Neural progenitor cell (in vitro differentiated cells): ENCODE measurements around the gene TEAD1. TPM values are rescaled to one million over a fixed set of nuclear protein-coding genes. Genes with fewer than 3 reads are reported as not detected.
A peak's percentile ranks its signal among the peaks of the same experiment; 100 is the strongest.

ENCODE experiments used
- DNase-seq: peaks from one replicate; pipeline ENCODE4 v3.0.0-alpha.2; 2016; ENCODE audit warnings: low spot score
- H2AFZ ChIP-seq: fragments of 200-600 bp; sonication (generic); replicated peaks from 2 replicates; pipeline ENCODE4 v1.6.1; 2016; ENCODE audit warnings: antibody characterized with exemption
- H3F3A ChIP-seq: fragments of 200-600 bp; sonication (generic); 2 replicates; pipeline ENCODE4 v1.6.1; 2016; ENCODE audit warnings: antibody characterized with exemption, low read depth
- H3K27ac ChIP-seq: fragments of 200-600 bp; sonication (generic); 2 replicates; pipeline ENCODE4 v1.5.1; 2016; ENCODE audit warnings: mild to moderate bottlenecking
- H3K27me3 ChIP-seq: fragments of 200-600 bp; sonication (generic); 2 replicates; pipeline ENCODE4 v1.6.1; 2016; ENCODE audit warnings: mild to moderate bottlenecking, moderate library complexity
- H3K36me3 ChIP-seq: fragments of 200-600 bp; sonication (generic); 2 replicates; pipeline ENCODE4 v1.5.1; 2016
- H3K4me1 ChIP-seq: fragments of 200-600 bp; sonication (generic); 2 replicates; pipeline ENCODE4 v1.6.1; 2016; ENCODE audit warnings: mixed run types
- H3K4me2 ChIP-seq: fragments of 200-600 bp; sonication (generic); 2 replicates; pipeline ENCODE4 v1.6.1; 2016
- H3K4me3 ChIP-seq: fragments of 200-600 bp; sonication (generic); 2 replicates; pipeline ENCODE4 v1.5.1; 2016
- H3K79me2 ChIP-seq: fragments of 200-600 bp; sonication (generic); 2 replicates; pipeline ENCODE4 v1.6.1; 2016; ENCODE audit warnings: low read depth
- H3K9ac ChIP-seq: fragments of 200-600 bp; sonication (generic); 2 replicates; pipeline ENCODE4 v1.6.1; 2016
- H3K9me3 ChIP-seq: fragments of 200-600 bp; sonication (generic); 2 replicates; pipeline ENCODE4 v1.5.1; 2016; ENCODE audit warnings: low read depth
- H4K20me1 ChIP-seq: fragments of 200-600 bp; sonication (generic); 2 replicates; pipeline ENCODE4 v1.6.1; 2016; ENCODE audit warnings: low read depth
- H3K27ac Mint-ChIP-seq: 3 replicates; pipeline ENCODE4 v1.8.0; 2021; ENCODE audit warnings: mixed read lengths
- H3K27me3 Mint-ChIP-seq: 2 replicates; pipeline ENCODE4 v1.8.0; 2022; ENCODE audit warnings: low read depth, mild to moderate bottlenecking, inconsistent platforms, moderate library complexity, mixed read lengths; ENCODE audit not compliant: insufficient read depth
- H3K36me3 Mint-ChIP-seq: 3 replicates; pipeline ENCODE4 v1.8.0; 2021; ENCODE audit warnings: mixed read lengths
- H3K4me1 Mint-ChIP-seq: 3 replicates; pipeline ENCODE4 v1.8.0; 2021; ENCODE audit warnings: mixed read lengths
- H3K4me3 Mint-ChIP-seq: 3 replicates; pipeline ENCODE4 v1.8.0; 2021; ENCODE audit warnings: mild to moderate bottlenecking, moderate library complexity, mixed read lengths
- H3K9me3 Mint-ChIP-seq: 3 replicates; pipeline ENCODE4 v1.8.0; 2020; ENCODE audit warnings: mixed read lengths
- EZH2 ChIP-seq: fragments of 200-600 bp; sonication (generic); IDR thresholded peaks from 2 replicates; pipeline ENCODE4 v1.6.1; 2017; ENCODE audit warnings: antibody characterized with exemption, mild to moderate bottlenecking, moderate library complexity
- EZH2phosphoT487 ChIP-seq: fragments of 200-600 bp; sonication (generic); IDR thresholded peaks from 2 replicates; pipeline ENCODE4 v1.6.1; 2017; ENCODE audit warnings: antibody characterized with exemption
- total RNA-seq: library from RNA; depleted of rRNA; stranded (reverse); fragments of >200 nt; gene quantifications from 2 replicates; pipeline ENCODE4 v1.2.3, GENCODE V29; 2015; ENCODE audit warnings: low replicate concordance
- TF ChIP-seq, protein P1 (sequence below): fragments of 200-600 bp; sonication (generic); IDR thresholded peaks from 2 replicates; pipeline ENCODE4 v1.5.1; 2017; ENCODE audit warnings: antibody characterized with exemption, mild to moderate bottlenecking

Gene TEAD1
- total RNA-seq, 1 donor from 2014 or later, result 98.3 TPM

DNA sequence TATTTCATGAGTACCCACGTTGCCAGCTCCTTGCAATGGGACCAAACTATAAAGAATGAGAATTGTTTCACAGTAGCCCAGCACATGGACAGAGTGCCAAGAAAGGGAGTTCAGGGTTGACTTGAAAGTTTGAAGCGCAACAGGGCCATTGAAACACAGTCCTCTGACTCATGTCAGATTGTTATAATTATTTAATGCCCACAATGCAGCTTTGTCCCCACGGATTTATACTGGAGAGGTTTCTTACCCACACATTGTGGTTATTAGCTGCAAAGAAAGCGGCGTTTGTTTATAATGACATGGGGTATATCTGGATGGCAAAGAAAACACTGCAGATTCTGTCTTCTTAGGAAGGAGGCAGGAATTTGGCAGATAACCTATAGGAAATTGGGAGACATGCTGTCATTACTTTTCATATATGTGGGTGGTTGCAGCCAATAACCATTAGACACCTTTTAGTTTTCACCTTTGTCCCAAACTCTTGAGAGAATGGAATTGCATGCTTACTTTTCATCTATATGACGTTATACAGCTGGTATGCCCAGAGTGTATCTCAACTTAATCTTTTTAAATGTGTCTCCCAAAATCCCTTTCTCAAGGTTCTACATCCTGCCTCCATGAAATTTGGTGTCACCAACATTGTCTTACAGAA is 143.6 kb downstream of the TEAD1 start:
- Histone ChIP-seq H3K27ac (no peak overlapping the region), H3K27me3 (no peaks in the 10 kb centered on the region), H3K9ac (no peak overlapping the region), H3F3A (no peaks in the 10 kb centered on the region), H4K20me1 (peaks cover 65% of the 10 kb centered on the region), H3K4me3 (no peak overlapping the region), H3K4me1 (peaks cover 22% of the 10 kb centered on the region), H3K9me3 (no peaks in the 10 kb centered on the region), H3K4me2 (no peak overlapping the region), H2AFZ (no peak overlapping the region), H3K79me2 (peaks cover 92% of the 10 kb centered on the region), H3K36me3 (no peaks in the 10 kb centered on the region)
- Mint-ChIP-seq H3K27me3 (peaks cover 2% of the 10 kb centered on the region), H3K4me3 (no peak overlapping the region), H3K4me1 (peaks cover 58% of the 10 kb centered on the region), H3K27ac (no peak overlapping the region), H3K36me3 (peaks cover 18% of the 10 kb centered on the region), H3K9me3 (no peaks in the 10 kb centered on the region)
- DNase-seq, result no peak
- TF ChIP-seq EZH2phosphoT487 (no peak), EZH2 (no peak)
- TF ChIP-seq, protein P1, sequence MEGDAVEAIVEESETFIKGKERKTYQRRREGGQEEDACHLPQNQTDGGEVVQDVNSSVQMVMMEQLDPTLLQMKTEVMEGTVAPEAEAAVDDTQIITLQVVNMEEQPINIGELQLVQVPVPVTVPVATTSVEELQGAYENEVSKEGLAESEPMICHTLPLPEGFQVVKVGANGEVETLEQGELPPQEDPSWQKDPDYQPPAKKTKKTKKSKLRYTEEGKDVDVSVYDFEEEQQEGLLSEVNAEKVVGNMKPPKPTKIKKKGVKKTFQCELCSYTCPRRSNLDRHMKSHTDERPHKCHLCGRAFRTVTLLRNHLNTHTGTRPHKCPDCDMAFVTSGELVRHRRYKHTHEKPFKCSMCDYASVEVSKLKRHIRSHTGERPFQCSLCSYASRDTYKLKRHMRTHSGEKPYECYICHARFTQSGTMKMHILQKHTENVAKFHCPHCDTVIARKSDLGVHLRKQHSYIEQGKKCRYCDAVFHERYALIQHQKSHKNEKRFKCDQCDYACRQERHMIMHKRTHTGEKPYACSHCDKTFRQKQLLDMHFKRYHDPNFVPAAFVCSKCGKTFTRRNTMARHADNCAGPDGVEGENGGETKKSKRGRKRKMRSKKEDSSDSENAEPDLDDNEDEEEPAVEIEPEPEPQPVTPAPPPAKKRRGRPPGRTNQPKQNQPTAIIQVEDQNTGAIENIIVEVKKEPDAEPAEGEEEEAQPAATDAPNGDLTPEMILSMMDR, result no peak

DNA sequence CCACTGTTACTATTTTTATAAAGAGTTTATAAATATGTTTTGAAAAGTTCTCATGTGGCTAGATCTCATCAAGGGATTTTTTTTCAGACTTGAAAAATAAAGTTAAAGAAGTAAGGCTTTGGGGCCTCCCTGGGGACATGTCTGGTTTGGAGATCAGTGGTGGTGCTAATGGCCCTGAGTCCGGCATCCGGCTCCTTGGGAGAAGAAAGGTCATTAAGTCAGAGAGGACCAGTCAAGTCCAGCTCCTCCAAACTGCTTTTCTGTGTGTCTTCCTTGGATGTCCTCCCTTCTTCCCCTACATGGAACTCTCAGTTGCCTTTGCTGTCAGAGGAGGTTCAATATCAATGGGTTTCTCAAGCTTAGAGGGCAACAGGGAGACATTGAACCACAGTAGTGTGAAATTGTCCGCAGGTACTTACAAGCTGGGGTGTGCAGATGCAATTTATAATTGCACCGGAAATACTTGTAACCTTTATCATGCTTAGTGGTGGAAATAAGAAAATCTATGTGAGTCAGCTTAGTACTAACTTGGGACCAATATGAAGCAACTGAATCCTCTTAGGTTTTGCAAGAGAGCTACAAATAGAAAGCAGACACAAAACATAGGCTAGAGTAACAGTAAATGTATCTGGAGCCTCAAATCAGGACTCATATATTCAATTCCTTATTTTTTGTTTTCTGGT is 144.3 kb downstream of the TEAD1 start:
- H3K4me3 Mint-ChIP-seq, result no peak overlapping the region
- TF ChIP-seq EZH2phosphoT487 (no peak), EZH2 (no peak)
- TF ChIP-seq, protein P1, result no peak
- H3K27me3 Mint-ChIP-seq, result no peaks in the 10 kb centered on the region
- Histone ChIP-seq H3K27ac (no peak overlapping the region), H3K9me3 (no peaks in the 10 kb centered on the region), H3K79me2 (peaks cover 92% of the 10 kb centered on the region), H3K4me2 (no peak overlapping the region), H2AFZ (no peak overlapping the region), H3K9ac (no peak overlapping the region), H4K20me1 (peaks cover 65% of the 10 kb centered on the region), H3K4me3 (no peak overlapping the region), H3K36me3 (no peaks in the 10 kb centered on the region), H3K4me1 (peaks cover 28% of the 10 kb centered on the region), H3F3A (no peaks in the 10 kb centered on the region), H3K27me3 (no peaks in the 10 kb centered on the region)
- no peak for DNase-seq
- H3K27ac Mint-ChIP-seq, result no peak overlapping the region
- peaks cover 59% of the 10 kb centered on the region for H3K4me1 Mint-ChIP-seq
- H3K9me3 Mint-ChIP-seq, result no peaks in the 10 kb centered on the region
- peaks cover 20% of the 10 kb centered on the region for H3K36me3 Mint-ChIP-seq

DNA sequence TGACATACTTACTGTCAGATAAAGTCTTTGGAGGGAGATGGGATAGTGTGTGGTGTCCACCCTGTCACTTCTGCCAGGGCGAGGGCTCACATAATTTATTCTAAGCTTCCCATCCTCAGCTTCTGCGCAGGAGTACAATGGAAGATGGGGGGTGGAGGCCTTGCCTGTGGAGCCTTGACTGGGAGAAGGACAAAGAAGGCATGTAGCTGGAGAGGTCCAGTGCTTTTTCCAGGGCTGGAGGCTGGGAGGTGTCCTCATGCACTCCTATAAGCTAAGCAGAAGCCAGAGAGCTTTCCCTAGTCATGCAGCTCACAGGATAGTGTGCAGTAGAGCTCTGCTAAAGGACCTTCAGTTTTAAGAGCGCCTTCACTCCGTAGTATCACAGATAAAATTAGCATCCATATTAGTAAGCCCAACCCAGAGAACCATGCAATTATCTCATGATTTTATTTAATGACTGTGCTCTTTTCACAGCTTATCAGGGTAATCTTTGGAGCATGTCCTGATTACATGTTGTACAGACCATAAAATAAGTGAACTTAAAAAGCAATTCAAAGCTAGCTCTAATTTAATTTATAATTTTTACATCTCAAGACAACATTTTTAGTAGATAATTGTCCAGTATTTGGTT is 148.3 kb downstream of the TEAD1 start:
- Mint-ChIP-seq H3K27ac (peak overlapping the region; percentile 84), H3K27me3 (no peaks in the 10 kb centered on the region), H3K4me3 (no peak overlapping the region), H3K4me1 (peaks cover 40% of the 10 kb centered on the region), H3K36me3 (peaks cover 40% of the 10 kb centered on the region), H3K9me3 (peaks cover 14% of the 10 kb centered on the region)
- Histone ChIP-seq H3K9ac (no peak overlapping the region), H3K4me2 (peak overlapping the region; percentile 28), H3K79me2 (peaks cover 95% of the 10 kb centered on the region), H3K27ac (no peak overlapping the region), H3K4me1 (peaks cover 44% of the 10 kb centered on the region), H3F3A (peaks cover 25% of the 10 kb centered on the region), H3K27me3 (no peaks in the 10 kb centered on the region), H4K20me1 (peaks cover 41% of the 10 kb centered on the region), H3K4me3 (no peak overlapping the region), H3K36me3 (no peaks in the 10 kb centered on the region), H3K9me3 (no peaks in the 10 kb centered on the region), H2AFZ (no peak overlapping the region)
- TF ChIP-seq, protein P1, result no peak
- no peak for TF ChIP-seq EZH2phosphoT487
- no peak for TF ChIP-seq EZH2
- DNase-seq, result no peak
